ENCODE data around the gene MBD3.

MBD3 gene

DNA sequence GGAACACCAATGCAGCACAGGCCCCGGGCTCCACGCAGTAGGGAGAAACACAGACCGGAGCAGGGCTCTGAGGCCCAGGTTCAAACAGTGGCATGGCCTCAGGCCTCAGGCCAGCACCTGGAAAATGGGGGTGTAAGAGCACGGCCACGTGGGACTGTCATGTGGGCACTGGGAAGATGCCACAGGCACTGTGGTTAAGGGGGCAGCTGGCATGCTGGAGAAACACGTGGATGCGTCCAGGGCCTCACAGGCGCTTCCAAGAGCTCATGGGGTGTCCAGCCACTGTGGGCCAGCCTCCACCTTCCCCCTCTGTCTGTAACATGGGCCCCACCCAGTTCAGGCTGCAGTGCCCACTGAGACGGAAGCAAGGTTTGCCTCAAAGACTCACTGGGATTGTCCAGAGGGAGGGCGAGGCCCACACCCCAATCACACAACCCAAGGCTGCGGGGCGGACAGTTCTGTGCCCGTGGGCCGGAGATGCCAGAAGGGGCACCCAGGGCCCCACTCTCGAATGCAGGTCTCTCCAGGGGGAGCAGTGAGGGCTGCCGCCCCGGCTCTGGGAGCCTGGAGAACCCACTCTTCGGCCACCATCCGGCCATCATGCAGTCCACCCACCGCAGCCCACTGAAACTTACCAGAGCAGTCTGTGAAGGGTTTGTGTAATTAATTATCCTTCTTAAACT, 6.3 kb upstream of the MBD3 start:
- no peak for DNase-seq (ENCODE audit: low read depth)

- no peak for DNase-seq (ENCODE audit: low read depth)
Measured at GRCh38 chr19:1593501-1593772, 772 bp upstream of the MBD3 start.

GRCh38 chr19:1592024-1592754, 476 bp downstream of the MBD3 start:
- DNase-seq (ENCODE audit: low read depth): peak; percentile 89

GRCh38 chr19:1591421-1592023, 1.1 kb downstream of the MBD3 start:
- DNase-seq (ENCODE audit: low read depth): no peak

DNA sequence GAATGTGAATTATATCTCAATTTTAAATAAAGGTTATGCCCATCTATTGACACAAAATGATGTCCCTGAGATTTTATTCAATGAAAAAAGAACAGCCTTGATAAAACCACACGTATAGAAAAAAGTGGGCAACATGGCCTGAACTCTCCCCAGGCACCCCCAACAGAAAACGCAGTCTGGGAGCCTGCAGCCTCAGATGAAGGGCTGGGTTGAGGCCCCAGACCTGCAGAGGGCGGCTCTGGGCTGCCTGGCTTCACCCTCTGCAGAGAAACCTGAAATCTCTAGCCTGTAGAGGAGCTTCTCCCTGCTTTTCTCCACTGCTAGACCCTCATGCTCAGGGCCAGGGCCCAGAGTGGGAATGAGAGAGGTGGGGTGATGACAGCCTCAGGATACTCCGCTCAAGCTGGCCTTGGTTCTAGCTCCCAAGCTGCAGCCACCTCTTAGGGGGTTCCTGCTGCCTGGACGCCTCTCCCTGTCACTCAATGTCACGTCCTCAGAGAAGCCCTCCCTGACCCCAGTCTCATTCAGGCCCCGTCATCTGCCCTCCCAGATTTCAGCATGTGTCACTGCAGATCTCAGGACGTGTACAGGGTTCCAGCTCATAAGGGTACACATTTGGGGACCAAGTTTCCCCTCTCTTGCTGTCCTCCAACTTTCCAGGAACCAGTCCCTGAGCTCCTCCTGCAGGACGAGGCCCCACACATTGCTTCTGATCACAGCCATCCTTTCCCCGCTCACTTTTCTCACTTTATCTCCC, 1.8 kb downstream of the MBD3 start:
- DNase-seq (ENCODE audit: low read depth): no peak

DNA sequence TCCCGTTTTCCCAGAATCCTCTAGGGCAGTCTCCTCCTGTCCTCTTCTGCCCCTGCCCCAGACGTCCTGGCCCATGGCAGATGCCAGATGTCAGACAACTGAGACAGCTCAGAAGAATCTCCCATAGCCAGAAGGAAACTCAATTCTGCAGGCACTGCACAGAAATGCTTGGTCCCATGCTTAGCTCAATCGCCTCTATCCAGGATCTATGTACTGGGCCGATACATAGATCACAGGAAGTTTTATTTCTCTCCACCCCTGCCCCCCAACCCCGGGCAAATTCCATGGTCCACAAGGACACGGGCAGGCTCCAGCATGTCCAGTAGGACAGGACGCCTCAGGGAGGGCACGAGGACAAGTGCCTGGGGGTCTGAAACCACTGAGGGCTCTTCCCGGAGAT, 4.8 kb downstream of the MBD3 start:
- no peak for DNase-seq (ENCODE audit: low read depth)

DNA sequence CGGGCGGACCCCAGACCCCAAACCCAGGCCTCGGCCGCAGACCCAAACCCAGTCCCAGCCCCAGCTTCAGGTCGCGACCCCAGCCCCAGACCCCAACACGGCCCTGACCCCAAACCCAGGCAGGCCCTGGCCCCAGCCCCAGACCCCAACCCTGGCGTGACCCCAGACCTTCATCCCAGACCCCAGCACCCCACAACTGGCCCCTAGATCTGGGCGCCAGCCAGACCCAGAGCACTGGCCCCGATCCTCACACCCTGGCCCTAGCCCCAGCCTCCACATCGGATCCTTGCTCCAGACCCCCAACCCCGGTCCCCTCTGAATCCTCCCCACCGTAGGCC, 7.5 kb downstream of the MBD3 start:
- DNase-seq (ENCODE audit: low read depth): no peak

DNA sequence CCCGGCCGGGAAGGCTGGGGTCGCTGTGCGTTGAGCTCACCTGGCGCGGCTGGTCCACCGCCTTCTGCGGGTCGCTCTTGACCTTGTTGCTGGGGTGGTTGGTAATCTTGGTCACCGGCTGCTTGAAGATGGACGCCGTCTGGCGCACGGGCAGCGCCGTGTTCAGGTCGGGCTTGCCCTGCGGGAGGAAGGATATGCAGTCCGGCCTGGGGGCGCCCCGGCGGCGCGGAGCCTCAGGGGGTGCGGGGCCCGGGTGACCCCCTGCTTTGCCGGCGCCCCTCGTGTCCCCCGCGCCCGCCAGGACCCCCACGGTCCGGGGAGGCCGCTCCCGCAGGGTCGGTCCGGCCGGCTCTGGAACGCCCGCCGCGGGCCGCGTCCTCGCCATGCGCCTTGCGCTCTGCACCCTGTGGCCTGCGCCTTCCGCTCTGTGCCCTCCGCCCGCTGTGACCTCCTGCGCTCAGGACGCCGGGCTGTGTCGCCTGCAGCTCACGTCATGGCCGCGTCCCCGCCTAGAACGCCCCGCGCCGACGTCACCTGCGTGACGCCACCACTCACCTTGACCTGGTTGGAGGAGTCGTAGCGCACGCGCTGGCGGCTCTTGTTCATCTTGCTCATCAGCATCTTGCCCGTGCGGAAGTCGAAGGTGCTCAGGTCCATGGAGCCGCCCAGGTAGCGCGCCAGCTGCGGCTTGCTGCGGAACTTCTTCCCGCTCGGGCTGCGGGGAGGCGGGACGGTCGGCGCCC, 8.0 kb downstream of the MBD3 start:
- DNase-seq (ENCODE audit: low read depth): no peak

DNA sequence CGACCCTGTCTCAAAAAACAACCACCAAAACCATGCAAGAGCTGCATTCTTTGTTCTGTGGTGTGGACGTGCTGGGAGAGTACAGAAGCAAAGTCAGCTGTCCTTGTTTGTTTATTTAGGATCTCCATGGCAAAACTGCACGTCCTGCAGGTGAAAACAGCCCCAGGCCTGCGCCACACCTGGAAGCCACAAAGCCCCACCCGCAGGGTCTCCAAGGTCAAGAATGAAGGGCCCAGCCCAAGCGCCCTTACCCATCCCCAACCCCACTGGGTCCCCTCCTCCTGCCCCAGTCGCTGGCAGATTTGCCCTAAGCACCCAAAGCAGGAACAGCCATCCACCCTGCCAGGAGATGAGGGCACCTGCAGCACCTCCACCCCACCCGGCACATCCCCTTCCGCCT, 10.5 kb downstream of the MBD3 start:
- DNase-seq (ENCODE audit: low read depth): no peak

DNA sequence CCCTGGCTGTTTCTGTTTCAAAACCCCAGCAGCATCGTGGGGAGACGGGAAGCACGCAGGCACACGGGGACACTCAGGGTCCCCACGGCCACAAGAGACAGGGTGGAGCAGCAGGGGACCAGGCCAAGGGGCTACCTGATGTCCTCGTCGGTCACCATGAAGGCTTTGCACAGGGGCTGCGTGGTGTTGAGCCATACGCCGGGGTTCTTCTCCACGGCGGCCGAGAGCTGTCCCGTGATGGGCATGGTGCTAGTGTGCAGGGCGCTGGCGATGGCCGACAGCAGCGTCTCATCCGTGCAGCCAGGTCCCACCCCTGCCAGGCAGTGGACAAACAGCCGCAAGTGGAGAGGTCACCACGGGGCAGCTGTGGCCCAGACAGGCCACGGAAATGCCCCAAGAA, 11.7 kb downstream of the MBD3 start:
- no peak for DNase-seq (ENCODE audit: low read depth)

DNA sequence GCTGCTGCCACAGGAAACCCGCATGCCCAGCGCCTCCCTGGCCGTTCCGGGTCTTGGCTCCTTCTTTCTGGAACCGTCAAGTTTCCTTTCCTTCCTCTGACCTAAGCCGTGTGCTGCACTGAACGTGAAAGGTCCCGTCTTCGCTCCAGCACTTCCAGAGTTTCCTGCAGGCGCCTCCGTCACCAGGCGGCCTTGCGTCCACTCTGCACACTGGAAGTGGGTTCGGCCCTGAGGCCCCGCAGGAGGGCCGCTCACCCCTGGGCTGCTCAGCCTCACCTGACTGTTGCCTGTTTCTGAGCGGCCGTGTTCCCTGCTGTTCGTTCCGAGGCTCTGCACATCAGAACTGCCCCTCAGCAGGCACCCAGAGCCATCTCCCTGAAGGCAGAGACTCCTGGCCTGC, 12.3 kb downstream of the MBD3 start:
- DNase-seq (ENCODE audit: low read depth): no peak

- DNase-seq (ENCODE audit: low read depth): no peak
Measured at GRCh38 chr19:1579222-1579621, 13.4 kb downstream of the MBD3 start.

GRCh38 chr19:1577929-1578618, 14.6 kb downstream of the MBD3 start:
- no peak for DNase-seq (ENCODE audit: low read depth)

- no peak for DNase-seq (ENCODE audit: low read depth)
Measured at GRCh38 chr19:1577090-1577928, 15.4 kb downstream of the MBD3 start.

GRCh38 chr19:1576242-1577089, 16.2 kb downstream of the MBD3 start:
- no peak for DNase-seq (ENCODE audit: low read depth)

- no peak for DNase-seq (ENCODE audit: low read depth)
Measured at GRCh38 chr19:1575323-1576241, 17.1 kb downstream of the MBD3 start.

DNA sequence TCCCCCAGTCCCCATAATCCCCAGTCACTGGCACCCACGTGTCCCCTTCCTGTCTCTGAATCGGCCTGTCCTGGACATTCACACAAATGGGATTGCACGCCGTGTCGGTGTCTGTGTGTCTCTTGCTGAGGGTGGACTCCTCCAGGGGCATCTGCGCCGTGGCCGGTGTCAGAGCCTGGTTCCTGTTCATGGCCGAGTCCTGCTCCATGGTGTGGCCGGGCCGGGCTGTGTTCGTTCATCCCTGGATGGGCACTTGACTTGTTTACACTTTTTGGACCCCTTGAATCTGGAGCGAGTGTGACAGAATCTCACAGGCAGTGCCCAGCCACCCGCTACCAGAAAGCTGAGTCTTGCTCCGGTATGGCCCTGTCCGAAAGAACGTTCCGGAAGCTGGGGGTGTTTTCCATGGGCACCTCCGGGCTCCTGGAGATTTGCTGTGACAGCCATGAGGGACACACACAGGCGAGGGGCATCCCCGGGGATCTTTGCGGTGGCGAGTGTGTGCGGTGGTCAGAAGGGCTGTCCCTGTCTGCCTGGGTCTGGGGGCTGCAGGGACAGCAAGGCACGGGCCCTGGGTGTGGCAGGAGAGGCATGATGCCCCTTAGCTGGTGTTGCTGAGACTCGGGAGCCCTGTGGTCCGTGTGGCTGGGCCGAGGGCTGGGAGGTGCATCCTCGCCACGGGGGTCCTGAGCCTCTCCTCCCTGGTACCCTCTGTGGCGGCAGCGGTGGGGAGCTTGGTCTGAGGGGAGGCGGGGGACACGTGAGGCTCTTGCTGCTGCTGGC, 18.1 kb downstream of the MBD3 start:
- DNase-seq (ENCODE audit: low read depth): no peak

- DNase-seq (ENCODE audit: low read depth): no peak
Measured at GRCh38 chr19:1572795-1573194, 19.9 kb downstream of the MBD3 start.

All from iris pigment epithelial cell (primary cell).